PFSK-1 (cell line): ENCODE measurements around the gene CCDC88C.

Experiments
- POLR2AphosphoS5 ChIP-seq: IDR thresholded peaks from 2 replicates; pipeline ENCODE4 v1.6.1; 2012; ENCODE audit warnings: low read depth, mild to moderate bottlenecking, control low read depth, low read length, moderate library complexity
- SIN3A ChIP-seq: IDR thresholded peaks from 2 replicates; pipeline ENCODE4 v1.6.1; 2012; ENCODE audit warnings: mild to moderate bottlenecking, low read length, moderate library complexity, borderline replicate concordance; ENCODE audit not compliant: insufficient read depth

DNA sequence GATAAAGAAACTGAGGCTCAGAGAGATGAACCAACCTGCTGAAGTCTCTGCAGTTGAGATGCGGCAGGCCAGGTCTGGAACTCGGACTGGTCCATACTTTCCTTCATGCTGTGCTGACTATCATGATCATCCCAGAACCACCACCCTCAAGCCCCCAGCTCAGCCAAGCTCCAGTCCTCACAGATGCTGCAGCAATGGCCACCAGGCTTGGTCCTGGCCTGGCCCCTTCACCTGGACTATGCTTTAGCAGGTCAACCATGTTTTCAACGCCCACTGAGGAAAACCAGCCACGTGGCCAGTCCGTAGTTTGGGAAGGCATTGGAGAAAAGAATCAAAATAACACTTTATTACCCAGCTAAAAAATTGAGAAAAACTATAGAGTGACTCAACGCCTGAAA is 174.5 kb downstream of the CCDC88C start:
- no peak for TF ChIP-seq POLR2AphosphoS5
- TF ChIP-seq SIN3A, result no peak
